Kidney (tissue), 14 donors: Measurements from ENCODE around the gene GRM7. TPM values are rescaled to one million over a fixed set of nuclear protein-coding genes. Genes with fewer than 3 reads are reported as not detected.

Experiments used
- DNase-seq, 5 donors: peaks; one replicate each; pipeline ENCODE4 v3.0.0-alpha.2; 2013 to 2020
- FAIRE-seq: peaks from 2 replicates; lab custom pipeline; 2012; peaks lifted over from hg19 to GRCh38; lab: Jason Lieb, UNC
- H3K27ac ChIP-seq, 2 donors: one replicate each; pipeline ENCODE4 v1.7.0; 2013; ENCODE audit warnings: low read depth in 2 of 2, low read length in 2 of 2, inconsistent platforms in 1 of 2
- H3K27me3 ChIP-seq: one replicate; pipeline ENCODE4 v1.7.1; 2013; ENCODE audit warnings: low read length, inconsistent platforms; ENCODE audit not compliant: control insufficient read depth, insufficient read depth
- H3K36me3 ChIP-seq, 3 donors: one replicate each; pipeline versions ENCODE4 v1.7.0 to v1.7.1; 2013; ENCODE audit warnings: low read length in 3 of 3, control low read depth in 1 of 3, inconsistent platforms in 1 of 3; ENCODE audit not compliant: insufficient read depth in 3 of 3, control insufficient read depth in 2 of 3
- H3K4me1 ChIP-seq, 3 donors: one replicate each; pipeline versions ENCODE4 v1.7.0 to v1.7.1; 2013; ENCODE audit warnings: low read length in 3 of 3, inconsistent platforms in 1 of 3, low read depth in 1 of 3; ENCODE audit not compliant: control insufficient read depth in 2 of 3, insufficient read depth in 2 of 3
- H3K4me3 ChIP-seq, 3 donors: one replicate each; pipeline versions ENCODE4 v1.7.0 to v1.8.1; 2013; ENCODE audit warnings: low read length in 3 of 3, control low read depth in 1 of 3, inconsistent platforms in 1 of 3
- H3K9ac ChIP-seq, 3 donors: one replicate each; pipeline versions ENCODE4 v1.7.0 to v1.7.1; 2013; ENCODE audit warnings: low read length in 3 of 3, control low read depth in 1 of 3, inconsistent platforms in 1 of 3
- H3K9me3 ChIP-seq, 3 donors: one replicate each; pipeline versions ENCODE4 v1.7.0 to v1.7.1; 2013; ENCODE audit warnings: low read length in 3 of 3, control low read depth in 1 of 3, inconsistent platforms in 1 of 3; ENCODE audit not compliant: control insufficient read depth in 2 of 3, insufficient read depth in 1 of 3
- intact Hi-C: fragments of 100-400 bp; cut with DNase I; formaldehyde crosslinking; loops from one replicate; pipeline ENCODE4 v1.11.1; 2022
- polyA plus RNA-seq: library from polyadenylated mRNA; stranded (reverse); fragments of 350-450 nt; fragmentation: Illumina TruSeq; extraction: RNeasy Lipid Tissue Mini Kit (QIAGEN cat#74804); gene quantifications from one replicate; pipeline ENCODE4 v1.2.3, GENCODE V29; 2014; ENCODE audit warnings: low read depth, low replicate concordance; ENCODE audit not compliant: insufficient read depth
- total RNA-seq: library from RNA; stranded (reverse); fragmentation: NEBNext Ultra II Directional; extraction: Animal tissue kit (Norgen Biotek cat#: 25700); gene quantifications from one replicate; pipeline ENCODE4 v1.2.1, GENCODE V29; 2021
- TF ChIP-seq, protein P1 (sequence below): IDR thresholded peaks from 3 replicates; pipeline ENCODE4 v1.5.1; 2012; ENCODE audit warnings: mild to moderate bottlenecking, moderate library complexity, borderline replicate concordance; ENCODE audit not compliant: insufficient read depth; ENCODE audit errors: extremely low read depth
- donor health status: control.
- donor health status: control.
- donor health status: control.
- donor health status: control.
- donor health status: control.
- donor health status: DM: yes; HTN: yes; CAD: no.
- donor health status: Normal renal cell carcinoma (clear cell type).

The GRM7 gene
- total and polyA plus RNA-seq, 2 donors from 2014 or later = 0.16 TPM; not detected in 1

DNA sequence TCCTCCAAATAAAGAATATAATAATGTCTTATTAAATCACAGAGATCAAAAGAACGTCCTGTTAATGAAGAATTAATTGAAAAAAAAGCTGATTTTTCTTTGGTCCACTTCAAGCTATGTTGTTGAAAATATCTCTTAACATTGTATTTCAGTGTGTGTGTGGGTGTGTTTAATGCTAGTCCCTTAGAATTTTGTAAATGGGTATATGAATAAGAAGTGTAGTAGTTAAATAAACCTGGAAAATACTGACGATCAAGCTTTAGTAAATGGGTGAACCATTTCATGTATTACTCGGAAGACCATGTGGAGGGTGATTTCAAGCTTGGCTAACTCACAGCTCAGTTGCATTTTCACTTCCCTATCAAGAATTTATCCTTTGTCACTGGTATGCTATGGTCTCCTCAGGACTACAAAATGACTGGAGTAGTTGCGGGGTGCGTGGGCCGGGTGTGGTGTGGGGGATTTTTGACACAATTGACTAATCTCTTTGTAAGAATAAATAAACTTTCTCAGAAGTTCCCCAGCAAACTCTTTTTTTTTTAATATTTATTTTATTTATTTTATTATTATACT is 586.4 kb downstream of the GRM7 start:
- TF ChIP-seq, protein P1, sequence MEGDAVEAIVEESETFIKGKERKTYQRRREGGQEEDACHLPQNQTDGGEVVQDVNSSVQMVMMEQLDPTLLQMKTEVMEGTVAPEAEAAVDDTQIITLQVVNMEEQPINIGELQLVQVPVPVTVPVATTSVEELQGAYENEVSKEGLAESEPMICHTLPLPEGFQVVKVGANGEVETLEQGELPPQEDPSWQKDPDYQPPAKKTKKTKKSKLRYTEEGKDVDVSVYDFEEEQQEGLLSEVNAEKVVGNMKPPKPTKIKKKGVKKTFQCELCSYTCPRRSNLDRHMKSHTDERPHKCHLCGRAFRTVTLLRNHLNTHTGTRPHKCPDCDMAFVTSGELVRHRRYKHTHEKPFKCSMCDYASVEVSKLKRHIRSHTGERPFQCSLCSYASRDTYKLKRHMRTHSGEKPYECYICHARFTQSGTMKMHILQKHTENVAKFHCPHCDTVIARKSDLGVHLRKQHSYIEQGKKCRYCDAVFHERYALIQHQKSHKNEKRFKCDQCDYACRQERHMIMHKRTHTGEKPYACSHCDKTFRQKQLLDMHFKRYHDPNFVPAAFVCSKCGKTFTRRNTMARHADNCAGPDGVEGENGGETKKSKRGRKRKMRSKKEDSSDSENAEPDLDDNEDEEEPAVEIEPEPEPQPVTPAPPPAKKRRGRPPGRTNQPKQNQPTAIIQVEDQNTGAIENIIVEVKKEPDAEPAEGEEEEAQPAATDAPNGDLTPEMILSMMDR = no peak
- Histone ChIP-seq H3K27ac (no peak overlapping the region), H3K9me3 (no peaks in the 10 kb centered on the region), H3K36me3 (no peaks in the 10 kb centered on the region), H3K4me1 (no peaks in the 10 kb centered on the region), H3K4me3 (no peak overlapping the region), H3K9ac (no peak overlapping the region), H3K27me3 (no peaks in the 10 kb centered on the region)
- FAIRE-seq (no peak), DNase-seq (no peak)
- intact Hi-C loops = no loop called here

GRCh38 chr3:7456386-7456785 is 595.5 kb downstream of the GRM7 start:
- H3K27me3 ChIP-seq = no peaks in the 10 kb centered on the region
- no peaks in the 10 kb centered on the region for H3K4me1 ChIP-seq
- DNase-seq = peak in 1 of 5 donors; percentile 12
- no peak overlapping the region for H3K9ac ChIP-seq
- no peaks in the 10 kb centered on the region for H3K36me3 ChIP-seq
- H3K27ac ChIP-seq = no peak overlapping the region
- no peak overlapping the region for H3K4me3 ChIP-seq
- FAIRE-seq = no peak
- intact Hi-C loops = no loop called here
- TF ChIP-seq, protein P1 = no peak
- no peaks in the 10 kb centered on the region for H3K9me3 ChIP-seq

DNA sequence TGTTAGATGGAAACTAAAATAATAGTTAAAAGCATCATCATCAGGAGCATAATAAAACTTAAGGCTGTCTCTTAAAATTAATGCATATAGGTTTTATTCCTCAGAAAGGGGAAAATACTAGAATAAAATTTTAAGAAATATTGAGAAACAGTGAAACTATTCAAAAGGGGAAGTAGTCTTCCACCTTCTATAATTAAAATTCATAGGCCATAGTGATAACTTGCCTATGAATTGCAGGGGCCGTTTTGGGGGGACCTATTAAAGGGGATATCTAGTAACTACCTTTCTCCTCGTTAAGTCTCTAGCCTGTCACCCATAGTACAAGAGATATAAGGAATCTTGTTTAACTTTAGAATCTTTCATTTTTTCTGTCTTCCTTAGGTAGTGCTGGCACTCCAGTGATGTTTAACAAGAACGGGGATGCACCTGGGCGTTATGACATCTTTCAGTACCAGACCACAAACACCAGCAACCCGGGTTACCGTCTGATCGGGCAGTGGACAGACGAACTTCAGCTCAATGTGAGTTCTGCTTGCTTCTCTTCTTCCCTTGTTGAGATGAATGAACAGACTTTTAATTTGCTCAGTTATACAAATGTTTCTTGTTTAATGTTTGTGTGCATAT is 600.4 kb downstream of the GRM7 start:
- FAIRE-seq = no peak
- no peak for DNase-seq
- Histone ChIP-seq H3K27ac (no peak overlapping the region), H3K4me3 (no peak overlapping the region), H3K27me3 (no peaks in the 10 kb centered on the region), H3K36me3 (no peaks in the 10 kb centered on the region), H3K4me1 (no peaks in the 10 kb centered on the region), H3K9me3 (no peaks in the 10 kb centered on the region), H3K9ac (no peak overlapping the region)
- intact Hi-C loops = no loop called here
- TF ChIP-seq, protein P1 = no peak
